ENCODE measurements around the gene AGAP5. TPM values are rescaled to one million over a fixed set of nuclear protein-coding genes. Genes with fewer than 3 reads are reported as not detected.
A peak's percentile ranks its signal among the peaks of the same experiment; 100 is the strongest.
"Not testable (repeated sequence)": the region's sequence is repeated elsewhere in the genome, so short reads cannot be mapped to it uniquely, and the experiment has no call there.

The AGAP5 gene
- total RNA-seq, 1 donor from 2014 or later = 10.9 TPM

DNA sequence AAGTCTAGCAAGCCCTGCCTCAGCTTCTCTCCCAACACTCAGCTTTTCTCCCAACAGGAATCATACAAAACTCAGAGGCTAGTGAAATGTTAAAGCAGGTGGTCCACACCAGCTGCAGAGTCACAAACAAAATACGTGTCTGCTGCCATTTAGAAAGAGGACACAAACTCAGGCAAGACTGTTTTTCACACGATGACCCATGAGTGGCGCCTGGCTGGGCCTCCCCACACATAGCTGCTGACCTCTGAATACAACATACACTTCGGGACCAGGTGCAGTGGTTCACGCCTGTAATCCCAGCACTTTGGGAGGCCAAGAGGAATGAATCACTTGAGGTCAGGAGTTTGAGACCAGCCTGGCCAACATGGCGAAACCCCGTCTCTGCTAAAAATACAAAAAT is 35.2 kb downstream of the AGAP5 start:
- not testable (repeated sequence) for H3K4me3 Mint-ChIP-seq (ENCODE audit: unreplicated experiment); H3K36me3 Mint-ChIP-seq (ENCODE audit: unreplicated experiment); H3K27me3 Mint-ChIP-seq (ENCODE audit: unreplicated experiment); H3K9me3 Mint-ChIP-seq (ENCODE audit: unreplicated experiment); H3K4me1 Mint-ChIP-seq (ENCODE audit: low read depth, unreplicated experiment); DNase-seq
- H3K27ac Mint-ChIP-seq (ENCODE audit: unreplicated experiment) = peak overlapping the region; percentile 48

- H3K27ac Mint-ChIP-seq (ENCODE audit: unreplicated experiment) = peak within 1 kb of the TSS; percentile 29
- DNase-seq = no peak
- peaks cover 2% of the 10 kb centered on the region for H3K9me3 Mint-ChIP-seq (ENCODE audit: unreplicated experiment)
- peaks cover 17% of the 10 kb centered on the region for H3K4me1 Mint-ChIP-seq (ENCODE audit: low read depth, unreplicated experiment)
- H3K4me3 Mint-ChIP-seq (ENCODE audit: unreplicated experiment) = no peak within 1 kb of the TSS
- TF ChIP-seq, protein P1, sequence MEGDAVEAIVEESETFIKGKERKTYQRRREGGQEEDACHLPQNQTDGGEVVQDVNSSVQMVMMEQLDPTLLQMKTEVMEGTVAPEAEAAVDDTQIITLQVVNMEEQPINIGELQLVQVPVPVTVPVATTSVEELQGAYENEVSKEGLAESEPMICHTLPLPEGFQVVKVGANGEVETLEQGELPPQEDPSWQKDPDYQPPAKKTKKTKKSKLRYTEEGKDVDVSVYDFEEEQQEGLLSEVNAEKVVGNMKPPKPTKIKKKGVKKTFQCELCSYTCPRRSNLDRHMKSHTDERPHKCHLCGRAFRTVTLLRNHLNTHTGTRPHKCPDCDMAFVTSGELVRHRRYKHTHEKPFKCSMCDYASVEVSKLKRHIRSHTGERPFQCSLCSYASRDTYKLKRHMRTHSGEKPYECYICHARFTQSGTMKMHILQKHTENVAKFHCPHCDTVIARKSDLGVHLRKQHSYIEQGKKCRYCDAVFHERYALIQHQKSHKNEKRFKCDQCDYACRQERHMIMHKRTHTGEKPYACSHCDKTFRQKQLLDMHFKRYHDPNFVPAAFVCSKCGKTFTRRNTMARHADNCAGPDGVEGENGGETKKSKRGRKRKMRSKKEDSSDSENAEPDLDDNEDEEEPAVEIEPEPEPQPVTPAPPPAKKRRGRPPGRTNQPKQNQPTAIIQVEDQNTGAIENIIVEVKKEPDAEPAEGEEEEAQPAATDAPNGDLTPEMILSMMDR (IDR thresholded peaks at IDR 0.05; ENCODE audit: partially characterized antibody, unreplicated experiment) = no peak
- H3K27me3 Mint-ChIP-seq (ENCODE audit: unreplicated experiment) = peaks cover 4% of the 10 kb centered on the region
- H3K36me3 Mint-ChIP-seq (ENCODE audit: unreplicated experiment) = no peaks in the 10 kb centered on the region
Measured at GRCh38 chr10:73655990-73656298, 42.0 kb downstream of the AGAP5 start, which contains the start of gene SYNPO2L. Gene SYNPO2L, minus strand, starts transcription at chr10:73656029. Its CDS starts 107 bp downstream, at chr10:73655922.

GRCh38 chr10:73655257-73655989 is 42.5 kb downstream of the AGAP5 start:
- H3K4me3 Mint-ChIP-seq (ENCODE audit: unreplicated experiment) = no peak overlapping the region
- H3K4me1 Mint-ChIP-seq (ENCODE audit: low read depth, unreplicated experiment) = peaks cover 21% of the 10 kb centered on the region
- peak overlapping the region; percentile 29 for H3K27ac Mint-ChIP-seq (ENCODE audit: unreplicated experiment)
- no peaks in the 10 kb centered on the region for H3K36me3 Mint-ChIP-seq (ENCODE audit: unreplicated experiment)
- H3K9me3 Mint-ChIP-seq (ENCODE audit: unreplicated experiment) = peaks cover 2% of the 10 kb centered on the region
- TF ChIP-seq, protein P1 (IDR thresholded peaks at IDR 0.05; ENCODE audit: partially characterized antibody, unreplicated experiment) = no peak
- DNase-seq = no peak
- H3K27me3 Mint-ChIP-seq (ENCODE audit: unreplicated experiment) = peaks cover 4% of the 10 kb centered on the region

GRCh38 chr10:73653701-73654100 is 44.2 kb downstream of the AGAP5 start:
- Mint-ChIP-seq H3K9me3 (ENCODE audit: unreplicated experiment) (peaks cover 3% of the 10 kb centered on the region), H3K36me3 (ENCODE audit: unreplicated experiment) (no peaks in the 10 kb centered on the region), H3K27me3 (ENCODE audit: unreplicated experiment) (peaks cover 4% of the 10 kb centered on the region), H3K27ac (ENCODE audit: unreplicated experiment) (no peak overlapping the region), H3K4me1 (ENCODE audit: low read depth, unreplicated experiment) (peaks cover 21% of the 10 kb centered on the region), H3K4me3 (ENCODE audit: unreplicated experiment) (peak overlapping the region; percentile 17)
- DNase-seq = no peak
- TF ChIP-seq, protein P1 (IDR thresholded peaks at IDR 0.05; ENCODE audit: partially characterized antibody, unreplicated experiment) = no peak

DNA sequence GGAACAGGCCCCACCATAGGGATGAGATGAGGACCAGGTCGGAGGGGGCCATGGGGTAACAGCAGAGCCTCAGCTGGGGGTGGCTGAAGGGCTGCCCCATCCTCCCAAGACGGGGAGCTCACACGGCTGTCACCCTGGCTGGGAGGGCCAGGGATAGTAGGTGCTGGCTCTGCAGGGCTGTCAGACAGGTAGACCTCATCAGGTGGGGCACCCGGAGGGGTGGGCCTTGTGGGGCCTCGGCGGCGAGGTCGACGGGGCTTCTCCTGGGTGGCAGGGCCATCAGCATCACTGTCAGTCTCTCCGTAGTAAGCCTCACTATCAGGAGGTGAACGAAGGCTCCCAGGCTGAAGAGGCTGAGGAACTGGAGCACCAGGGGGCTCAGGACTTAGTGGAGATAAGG is 44.7 kb downstream of the AGAP5 start:
- H3K4me1 Mint-ChIP-seq (ENCODE audit: low read depth, unreplicated experiment) = peaks cover 21% of the 10 kb centered on the region
- no peak overlapping the region for H3K27ac Mint-ChIP-seq (ENCODE audit: unreplicated experiment)
- DNase-seq = no peak
- TF ChIP-seq, protein P1 (IDR thresholded peaks at IDR 0.05; ENCODE audit: partially characterized antibody, unreplicated experiment) = no peak
- peaks cover 4% of the 10 kb centered on the region for H3K27me3 Mint-ChIP-seq (ENCODE audit: unreplicated experiment)
- no peaks in the 10 kb centered on the region for H3K36me3 Mint-ChIP-seq (ENCODE audit: unreplicated experiment)
- H3K9me3 Mint-ChIP-seq (ENCODE audit: unreplicated experiment) = peaks cover 3% of the 10 kb centered on the region
- no peak overlapping the region for H3K4me3 Mint-ChIP-seq (ENCODE audit: unreplicated experiment)
